Subcutaneous adipose tissue (tissue), 4 donors: Measurements from ENCODE around the gene CMC2. TPM values are rescaled to one million over a fixed set of nuclear protein-coding genes. Genes with fewer than 3 reads are reported as not detected.

ENCODE experiments used
- CTCF ChIP-seq: fragments of 450-650 bp; IDR thresholded peaks from one replicate; pipeline ENCODE4 v1.5.1; 2016; ENCODE audit warnings: low read depth, mild to moderate bottlenecking, control low read depth, antibody characterized with exemption, moderate library complexity
- total RNA-seq, 4 donors: library from RNA; depleted of rRNA; stranded (reverse); fragments of >200 nt; gene quantifications; one replicate each; pipeline ENCODE4 v1.1.0, GENCODE V29; 2016

Gene CMC2
- total RNA-seq, 4 donors from 2014 or later = 26.2 to 46.9 (median 36.3) TPM

- no peak for TF ChIP-seq CTCF
These were observed 13.9 kb downstream of the CMC2 start for GRCh38 chr16:80992676-80993293.

GRCh38 chr16:80991792-80992430 is 14.8 kb downstream of the CMC2 start:
- no peak for TF ChIP-seq CTCF

GRCh38 chr16:80990978-80991377 is 15.7 kb downstream of the CMC2 start:
- no peak for TF ChIP-seq CTCF

GRCh38 chr16:80990577-80990976 is 16.1 kb downstream of the CMC2 start:
- TF ChIP-seq CTCF = no peak

GRCh38 chr16:80989801-80990200 is 16.9 kb downstream of the CMC2 start:
- no peak for TF ChIP-seq CTCF

GRCh38 chr16:80988756-80989155 is 17.9 kb downstream of the CMC2 start:
- TF ChIP-seq CTCF = no peak

- no peak for TF ChIP-seq CTCF
These were observed 20.1 kb downstream of the CMC2 start for GRCh38 chr16:80986557-80986956.
